ENCODE measurements around the gene HHAT. TPM values are rescaled to one million over a fixed set of nuclear protein-coding genes. Genes with fewer than 3 reads are reported as not detected.

The HHAT gene
- total and polyA plus RNA-seq, 9 of the 15 experiments (the other 6 are each of a cell fraction or from before 2014, with no cell fraction given) = 0.07 to 0.16 (median 0.13) TPM; not detected in 1

GRCh38 chr1:210624722-210625121 lies 296.0 kb downstream of the HHAT start (continued):
- TF ChIP-seq REST (IDR thresholded peaks at IDR 0.05; ENCODE audit: borderline replicate concordance) = no peak
- TF ChIP-seq REST (CRISPR knock-in tag; IDR thresholded peaks at IDR 0.05; ENCODE audit: low read depth) = no peak
- TF ChIP-seq ATF4 (CRISPR knock-in tag; IDR thresholded peaks at IDR 0.05) = no peak
- TF ChIP-seq PHF21A (IDR thresholded peaks at IDR 0.05; ENCODE audit: borderline replicate concordance, low read depth) = no peak
